Cardiac fibroblast (primary cell): ENCODE measurements around the gene FRZB.

ENCODE experiments used
- DNase-seq, 2 donors: peaks; one replicate each; pipeline versions ENCODE4 v3.0.0 to v3.0.0-alpha.2; 2010; ENCODE audit warnings: low read depth in 2 of 2
- H3K4me3 ChIP-seq, 2 donors: replicated peaks in 1 of 2; 1 replicate in 1 of 2; 2 replicates in 1 of 2; pipeline ENCODE4 v1.5.1; 2011; ENCODE audit warnings: low read depth in 2 of 2, low read length in 2 of 2, mild to moderate bottlenecking in 2 of 2, moderate library complexity in 1 of 2
- CTCF ChIP-seq: IDR thresholded peaks from one replicate; pipeline ENCODE4 v1.5.1; 2011; ENCODE audit warnings: low read depth, mild to moderate bottlenecking, low read length, inconsistent platforms

FRZB gene

DNA sequence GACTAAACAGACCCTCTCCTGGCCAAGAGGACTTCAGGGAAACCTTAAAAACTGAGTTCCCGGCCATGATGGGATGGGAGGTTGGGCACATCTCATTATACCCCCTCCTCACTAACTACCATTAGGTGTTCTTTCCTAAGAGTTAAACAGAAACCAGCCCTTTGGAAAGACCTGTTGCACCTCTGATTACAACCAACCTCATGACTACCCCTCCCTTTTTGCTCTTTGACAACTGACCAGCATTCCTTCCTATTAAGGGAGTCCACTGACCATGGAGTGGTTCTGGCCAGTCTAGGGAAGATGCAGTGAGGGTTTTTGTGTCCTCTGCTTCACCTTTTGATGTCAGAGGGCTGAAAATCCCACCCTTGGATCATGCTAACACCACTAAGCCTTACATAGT lies 44.5 kb upstream of the FRZB start:
- no peak for TF ChIP-seq CTCF

DNA sequence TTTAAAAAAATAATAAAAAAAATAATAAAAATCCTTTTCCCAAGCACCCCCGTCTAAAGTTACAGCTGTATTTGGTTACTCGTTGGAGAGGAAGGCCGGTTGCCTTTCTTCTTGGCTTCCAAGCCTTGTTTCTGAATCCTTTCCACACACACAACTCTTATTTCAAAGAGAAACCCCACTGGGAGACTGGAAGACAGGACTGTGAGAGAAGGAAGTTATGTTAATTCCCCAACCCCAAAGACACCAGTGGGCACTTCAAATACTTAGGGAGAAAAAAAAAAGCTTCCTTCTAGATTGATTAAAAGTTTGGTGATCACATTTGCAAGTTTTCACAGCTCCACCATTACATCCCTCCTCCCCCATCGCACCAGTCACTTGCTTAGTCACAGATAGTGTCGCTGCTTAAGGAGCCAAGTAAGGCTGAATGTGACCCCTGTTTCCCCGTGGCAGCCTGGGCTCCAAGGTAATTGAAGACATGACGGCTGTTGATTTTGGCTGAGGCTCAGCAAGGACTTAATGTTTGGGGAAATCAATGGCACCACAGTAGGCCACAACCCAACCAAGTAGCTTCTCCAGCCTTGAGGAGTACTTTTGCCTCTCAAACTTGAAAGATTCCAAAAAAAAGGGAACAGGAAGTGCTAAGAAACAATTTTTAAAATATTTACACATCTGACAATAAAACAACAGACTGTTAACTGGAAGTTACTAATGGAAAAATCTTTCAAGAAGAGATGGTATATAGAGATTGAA lies 40.8 kb upstream of the FRZB start:
- peak in 1 of 2 donors; percentile 22 for DNase-seq
- TF ChIP-seq CTCF: no peak

More for the DNA sequence above, 44.5 kb upstream of the FRZB start:
- DNase-seq: no peak
- H3K4me3 ChIP-seq: no peak overlapping the region

DNA sequence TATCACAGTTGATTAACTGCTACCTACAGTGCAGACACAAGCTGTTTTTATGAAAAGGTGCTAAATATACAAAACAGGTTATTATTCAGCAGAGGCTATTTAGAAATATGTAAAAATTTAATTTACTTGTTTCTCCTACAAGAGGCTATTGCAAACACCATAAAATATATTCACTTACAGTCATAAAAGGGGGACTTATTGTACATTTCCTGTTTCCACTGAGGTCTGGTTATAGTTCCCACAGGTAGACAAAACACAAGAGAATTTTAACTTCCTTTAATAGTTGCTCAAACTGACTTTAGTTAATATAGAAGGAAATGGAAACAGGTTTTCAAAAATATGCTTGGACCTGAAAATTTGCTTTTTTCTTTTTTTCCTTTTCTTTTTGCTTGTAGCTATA lies 40.0 kb upstream of the FRZB start:
- no peak for TF ChIP-seq CTCF
- DNase-seq: no peak
- no peak overlapping the region for H3K4me3 ChIP-seq

More for the DNA sequence above, 40.8 kb upstream of the FRZB start:
- no peak overlapping the region for H3K4me3 ChIP-seq

DNA sequence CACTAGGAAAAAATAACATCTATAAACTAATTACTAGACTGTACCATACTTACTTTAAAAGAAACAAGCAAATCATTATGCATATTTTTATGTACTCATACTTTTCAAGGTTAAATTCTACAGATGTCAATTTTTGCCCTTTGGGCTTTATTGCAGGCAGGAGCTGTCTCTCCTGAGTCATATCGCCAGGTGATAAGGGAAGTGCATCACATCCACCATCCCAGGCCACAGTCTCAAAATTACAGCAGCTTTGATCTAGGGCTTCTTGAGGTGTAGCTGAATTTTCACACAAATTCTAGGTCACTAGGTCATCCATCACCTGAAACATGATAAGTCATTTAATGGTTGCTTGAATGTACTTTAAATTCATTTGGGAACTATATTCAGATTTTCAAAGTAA lies 38.4 kb upstream of the FRZB start:
- no peak for TF ChIP-seq CTCF
- no peak for DNase-seq
- H3K4me3 ChIP-seq: no peak overlapping the region

DNA sequence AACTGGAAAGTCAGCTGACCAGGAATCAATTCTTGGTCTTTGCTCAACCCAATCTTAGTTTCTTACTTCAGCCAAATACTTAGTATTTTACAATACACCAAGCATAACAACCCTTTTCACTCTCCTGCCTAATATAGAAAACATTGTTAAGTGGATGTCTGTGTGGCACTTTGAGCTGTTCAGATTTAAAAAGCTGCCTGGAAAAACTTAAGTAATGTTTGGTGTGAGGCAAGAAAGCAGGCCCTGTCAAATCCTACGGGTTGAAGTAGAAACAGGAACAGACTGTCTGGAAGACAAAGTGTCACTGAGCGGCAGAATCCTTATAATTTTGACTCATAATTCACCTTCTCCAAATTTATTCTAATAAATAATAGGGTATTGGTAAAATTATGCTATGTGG lies 37.1 kb upstream of the FRZB start:
- DNase-seq: no peak
- H3K4me3 ChIP-seq: no peak overlapping the region
- no peak for TF ChIP-seq CTCF

DNA sequence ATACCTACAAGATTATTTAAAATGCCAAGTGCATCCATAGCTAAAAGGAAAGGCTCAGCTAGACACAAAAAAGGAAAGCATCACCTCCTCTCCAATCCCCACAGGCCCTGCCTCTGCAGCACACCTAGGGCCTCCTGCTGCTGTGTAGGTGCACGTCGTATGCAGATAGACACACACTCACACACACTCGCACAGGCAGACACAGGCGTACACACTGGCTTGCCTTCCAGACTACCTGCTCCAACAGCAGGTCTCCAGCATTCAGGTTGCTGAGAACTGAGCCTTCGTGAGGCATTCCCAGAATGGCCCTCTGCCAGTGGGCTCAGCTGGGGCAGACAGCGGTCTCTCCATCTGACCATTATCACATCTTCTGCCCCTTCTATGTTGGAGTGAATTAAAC lies 35.3 kb upstream of the FRZB start:
- H3K4me3 ChIP-seq: no peak overlapping the region
- no peak for TF ChIP-seq CTCF
- DNase-seq: no peak

GRCh38 chr2:182898718-182899117 lies 32.3 kb upstream of the FRZB start:
- DNase-seq: no peak
- no peak for TF ChIP-seq CTCF
- H3K4me3 ChIP-seq: no peak overlapping the region
